Measurements from ENCODE around the gene PARL. TPM values are rescaled to one million over a fixed set of nuclear protein-coding genes. Genes with fewer than 3 reads are reported as not detected.

PARL gene
- total RNA-seq, 4 donors from 2014 or later, result 7.4 to 69.9 (median 22.5) TPM

GRCh38 chr3:183896184-183896583 is 11.5 kb upstream of the PARL start:
- no peaks in the 10 kb centered on the region for H3K9me3 ChIP-seq
- no peaks in the 10 kb centered on the region for H3K27me3 ChIP-seq
- H3K4me3 ChIP-seq, result no peak overlapping the region
- no peak overlapping the region for H3K27ac ChIP-seq
- DNase-seq, result no peak
- H3K4me1 ChIP-seq, result no peaks in the 10 kb centered on the region
- TF ChIP-seq POLR2A (IDR thresholded peaks at IDR 0.05) (no peak), CTCF (IDR thresholded peaks at IDR 0.05) (no peak)
- H3K36me3 ChIP-seq, result no peaks in the 10 kb centered on the region
- intact Hi-C loops (cut with DNase I; ENCODE audit: low total_unique reads), result no loop called here

- no peak for DNase-seq
- Histone ChIP-seq H3K4me1 (no peaks in the 10 kb centered on the region), H3K9me3 (no peaks in the 10 kb centered on the region), H3K27ac (no peak overlapping the region), H3K36me3 (no peaks in the 10 kb centered on the region), H3K27me3 (no peaks in the 10 kb centered on the region), H3K4me3 (no peak overlapping the region)
- intact Hi-C loops (cut with DNase I; ENCODE audit: low total_unique reads), result no loop called here
- TF ChIP-seq POLR2A (IDR thresholded peaks at IDR 0.05) (no peak), CTCF (IDR thresholded peaks at IDR 0.05) (no peak)
These were observed 11.1 kb upstream of the PARL start for GRCh38 chr3:183895774-183896173.

- H3K27ac ChIP-seq, result no peak overlapping the region
These were observed 10.6 kb upstream of the PARL start for GRCh38 chr3:183895296-183895695.

GRCh38 chr3:183892610-183893214 is 8.0 kb upstream of the PARL start:
- DNase-seq, result no peak
- Histone ChIP-seq H3K4me1 (no peaks in the 10 kb centered on the region), H3K36me3 (no peaks in the 10 kb centered on the region), H3K27ac (no peak overlapping the region), H3K9me3 (no peaks in the 10 kb centered on the region), H3K27me3 (no peaks in the 10 kb centered on the region), H3K4me3 (no peak overlapping the region)
- TF ChIP-seq CTCF (IDR thresholded peaks at IDR 0.05), result no peak
- TF ChIP-seq POLR2A (IDR thresholded peaks at IDR 0.05), result no peak
- intact Hi-C loops (cut with DNase I; ENCODE audit: low total_unique reads), result no loop called here

More at GRCh38 chr3:183895296-183895695, 10.6 kb upstream of the PARL start:
- Histone ChIP-seq H3K4me3 (no peak overlapping the region), H3K9me3 (no peaks in the 10 kb centered on the region), H3K36me3 (no peaks in the 10 kb centered on the region), H3K27me3 (no peaks in the 10 kb centered on the region), H3K4me1 (no peaks in the 10 kb centered on the region)
- peak; percentile 54 to 64 (median 60) for TF ChIP-seq CTCF (IDR thresholded peaks at IDR 0.05)
- no peak for TF ChIP-seq POLR2A (IDR thresholded peaks at IDR 0.05)
- intact Hi-C loops (cut with DNase I; ENCODE audit: low total_unique reads), result no loop called here
- DNase-seq, result no peak

DNA sequence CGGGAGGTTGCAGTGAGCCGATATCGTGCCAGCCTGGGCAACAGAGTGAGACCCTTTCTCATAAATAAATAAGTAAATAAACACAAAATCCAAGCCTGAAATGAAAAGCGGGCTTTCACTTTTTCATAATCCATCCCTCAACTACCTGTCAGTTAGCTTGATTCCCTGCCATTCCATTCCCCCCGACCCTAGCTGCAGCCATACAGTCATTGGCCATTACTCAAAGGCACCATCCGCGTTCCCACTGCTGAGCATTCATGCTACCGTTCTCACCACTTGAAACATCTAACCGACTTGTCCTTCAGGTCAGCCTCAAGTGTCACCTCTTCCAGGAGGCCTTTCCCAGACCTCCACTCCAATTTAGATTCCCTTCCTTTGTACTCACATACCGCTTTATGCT is 1.1 kb upstream of the PARL start:
- DNase-seq, result no peak
- H3K9me3 ChIP-seq, result no peaks in the 10 kb centered on the region
- TF ChIP-seq CTCF (IDR thresholded peaks at IDR 0.05), result no peak
- TF ChIP-seq POLR2A (IDR thresholded peaks at IDR 0.05), result no peak
- intact Hi-C loops (cut with DNase I; ENCODE audit: low total_unique reads), result no loop called here
- no peak overlapping the region for H3K4me3 ChIP-seq
- no peaks in the 10 kb centered on the region for H3K27me3 ChIP-seq
- H3K27ac ChIP-seq, result no peak overlapping the region
- peaks cover 0 to 12% of the 10 kb centered on the region in 2 donors for H3K4me1 ChIP-seq
- H3K36me3 ChIP-seq, result no peaks in the 10 kb centered on the region

Measured in uterus (tissue), 4 donors.